ENCODE data around the gene VAT1L. TPM values are rescaled to one million over a fixed set of nuclear protein-coding genes. Genes with fewer than 3 reads are reported as not detected.
A peak's percentile ranks its signal among the peaks of the same experiment; 100 is the strongest.

The VAT1L gene
- polyA plus RNA-seq, 1 of the 3 experiments (the other 2 are of a cell fraction): 52.5 TPM

DNA sequence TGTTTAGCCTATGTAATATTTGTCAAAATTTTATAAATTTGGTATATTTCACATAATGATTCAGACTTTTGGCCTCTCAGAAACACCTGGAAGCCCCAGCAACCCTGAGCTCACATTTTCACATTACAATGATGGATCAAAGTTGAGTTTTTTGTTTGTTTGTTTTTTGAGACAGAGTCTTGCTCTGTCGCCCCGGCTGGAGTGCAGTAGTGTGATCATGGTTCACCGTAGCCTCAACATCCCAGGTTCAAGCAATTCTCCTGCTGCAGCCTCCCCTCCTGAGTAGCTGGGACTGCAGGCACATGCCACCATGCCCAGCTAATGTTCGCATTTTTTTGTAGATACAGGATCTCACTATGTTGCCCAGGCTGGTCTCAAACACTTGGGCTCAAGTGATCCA lies 10.6 kb upstream of the VAT1L start (continued):
- no peak for TF ChIP-seq TCF12 (IDR thresholded peaks at IDR 0.05)
- no peak for TF ChIP-seq NFIC (IDR thresholded peaks at IDR 0.05; ENCODE audit: borderline replicate concordance)
- no peak for TF ChIP-seq RXRA (IDR thresholded peaks at IDR 0.05; ENCODE audit: borderline replicate concordance, low read depth)
- no peak for TF ChIP-seq SMC3 (IDR thresholded peaks at IDR 0.05; ENCODE audit: low read depth, low read length)

DNA sequence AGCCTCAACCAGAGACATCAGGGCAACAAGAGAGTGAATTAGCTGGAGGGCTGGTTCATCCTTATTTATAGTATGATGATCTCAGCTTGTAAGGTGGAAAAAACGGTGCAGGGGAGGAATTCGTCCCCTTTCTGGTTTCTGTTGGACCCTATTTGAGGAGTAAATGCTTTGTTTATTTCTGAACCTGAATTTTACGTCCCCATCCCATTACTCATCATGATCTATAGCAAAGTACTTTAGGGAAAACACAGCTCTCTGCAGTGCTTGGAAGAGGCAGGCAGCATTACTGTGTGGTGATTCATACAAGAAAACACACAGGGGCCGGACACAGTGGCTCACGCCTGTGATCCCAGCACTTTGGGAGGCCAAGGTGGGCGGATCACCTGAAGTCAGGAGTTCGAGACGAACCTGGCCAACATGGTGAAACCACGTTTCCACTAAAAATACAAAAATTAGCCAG lies 8.0 kb upstream of the VAT1L start:
- POLR2A ChIA-PET: no interaction called here
- DNase-seq: no peak
- H3K9ac ChIP-seq: no peak overlapping the region
- TF ChIP-seq EZH2phosphoT487 (IDR thresholded peaks at IDR 0.05; ENCODE audit: borderline replicate concordance, low read depth) (no peak), TAF1 (IDR thresholded peaks at IDR 0.05; ENCODE audit: borderline replicate concordance, low read depth, low read length) (no peak), IRF3 (IDR thresholded peaks at IDR 0.05; ENCODE audit: low read depth, low read length) (no peak), RXRA (IDR thresholded peaks at IDR 0.05; ENCODE audit: borderline replicate concordance, low read depth) (peak; percentile 17; the same call in 1 of the 2 replicates), TCF12 (IDR thresholded peaks at IDR 0.05) (peak; percentile 73), NFIC (IDR thresholded peaks at IDR 0.05; ENCODE audit: borderline replicate concordance) (peak; percentile 43; the same call in 1 of the 2 replicates), YY1 (IDR thresholded peaks at IDR 0.05; ENCODE audit: low read depth) (no peak), MEF2A (IDR thresholded peaks at IDR 0.05; ENCODE audit: borderline replicate concordance, low read depth) (peak; percentile 89), TEAD4 (IDR thresholded peaks at IDR 0.05; ENCODE audit: borderline replicate concordance, insufficient read depth) (peak; percentile 65; the same call in 1 of the 2 replicates), RAD21 (IDR thresholded peaks at IDR 0.05; ENCODE audit: low read length) (no peak), MAX (IDR thresholded peaks at IDR 0.05; ENCODE audit: low read depth) (peak; percentile 14; the same call in 1 of the 2 replicates), MXI1 (IDR thresholded peaks at IDR 0.05; ENCODE audit: low read depth, low read length) (no peak), CHD2 (IDR thresholded peaks at IDR 0.05; ENCODE audit: low read length, partially characterized antibody) (no peak), SMC3 (IDR thresholded peaks at IDR 0.05; ENCODE audit: low read depth, low read length) (no peak), FOSL2 (IDR thresholded peaks at IDR 0.05; ENCODE audit: borderline replicate concordance, low read depth) (peak; percentile 95), USF2 (IDR thresholded peaks at IDR 0.05; ENCODE audit: borderline replicate concordance, low read depth, low read length) (no peak), GABPA (IDR thresholded peaks at IDR 0.05; ENCODE audit: low read depth) (no peak), SIN3A (IDR thresholded peaks at IDR 0.05; ENCODE audit: borderline replicate concordance, low read depth, low read length) (no peak), ELF1 (IDR thresholded peaks at IDR 0.05) (no peak), NRF1 (IDR thresholded peaks at IDR 0.05; ENCODE audit: low read depth, low read length) (no peak), POLR2AphosphoS5 (IDR thresholded peaks at IDR 0.05; ENCODE audit: low read depth, low read length) (no peak; the same call in 1 of the 2 replicates), RCOR1 (IDR thresholded peaks at IDR 0.05; ENCODE audit: low read length) (no peak), FOXM1 (IDR thresholded peaks at IDR 0.05; ENCODE audit: low read depth) (peak; percentile 72), FOXJ3 (CRISPR knock-in tag; IDR thresholded peaks at IDR 0.05) (no peak)
- TF ChIP-seq, protein P1, sequence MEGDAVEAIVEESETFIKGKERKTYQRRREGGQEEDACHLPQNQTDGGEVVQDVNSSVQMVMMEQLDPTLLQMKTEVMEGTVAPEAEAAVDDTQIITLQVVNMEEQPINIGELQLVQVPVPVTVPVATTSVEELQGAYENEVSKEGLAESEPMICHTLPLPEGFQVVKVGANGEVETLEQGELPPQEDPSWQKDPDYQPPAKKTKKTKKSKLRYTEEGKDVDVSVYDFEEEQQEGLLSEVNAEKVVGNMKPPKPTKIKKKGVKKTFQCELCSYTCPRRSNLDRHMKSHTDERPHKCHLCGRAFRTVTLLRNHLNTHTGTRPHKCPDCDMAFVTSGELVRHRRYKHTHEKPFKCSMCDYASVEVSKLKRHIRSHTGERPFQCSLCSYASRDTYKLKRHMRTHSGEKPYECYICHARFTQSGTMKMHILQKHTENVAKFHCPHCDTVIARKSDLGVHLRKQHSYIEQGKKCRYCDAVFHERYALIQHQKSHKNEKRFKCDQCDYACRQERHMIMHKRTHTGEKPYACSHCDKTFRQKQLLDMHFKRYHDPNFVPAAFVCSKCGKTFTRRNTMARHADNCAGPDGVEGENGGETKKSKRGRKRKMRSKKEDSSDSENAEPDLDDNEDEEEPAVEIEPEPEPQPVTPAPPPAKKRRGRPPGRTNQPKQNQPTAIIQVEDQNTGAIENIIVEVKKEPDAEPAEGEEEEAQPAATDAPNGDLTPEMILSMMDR (IDR thresholded peaks at IDR 0.05): no peak
- TF ChIP-seq, protein P2, sequence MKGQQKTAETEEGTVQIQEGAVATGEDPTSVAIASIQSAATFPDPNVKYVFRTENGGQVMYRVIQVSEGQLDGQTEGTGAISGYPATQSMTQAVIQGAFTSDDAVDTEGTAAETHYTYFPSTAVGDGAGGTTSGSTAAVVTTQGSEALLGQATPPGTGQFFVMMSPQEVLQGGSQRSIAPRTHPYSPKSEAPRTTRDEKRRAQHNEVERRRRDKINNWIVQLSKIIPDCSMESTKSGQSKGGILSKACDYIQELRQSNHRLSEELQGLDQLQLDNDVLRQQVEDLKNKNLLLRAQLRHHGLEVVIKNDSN (IDR thresholded peaks at IDR 0.05; ENCODE audit: borderline replicate concordance, low read depth): no peak
- TF ChIP-seq, protein P3, sequence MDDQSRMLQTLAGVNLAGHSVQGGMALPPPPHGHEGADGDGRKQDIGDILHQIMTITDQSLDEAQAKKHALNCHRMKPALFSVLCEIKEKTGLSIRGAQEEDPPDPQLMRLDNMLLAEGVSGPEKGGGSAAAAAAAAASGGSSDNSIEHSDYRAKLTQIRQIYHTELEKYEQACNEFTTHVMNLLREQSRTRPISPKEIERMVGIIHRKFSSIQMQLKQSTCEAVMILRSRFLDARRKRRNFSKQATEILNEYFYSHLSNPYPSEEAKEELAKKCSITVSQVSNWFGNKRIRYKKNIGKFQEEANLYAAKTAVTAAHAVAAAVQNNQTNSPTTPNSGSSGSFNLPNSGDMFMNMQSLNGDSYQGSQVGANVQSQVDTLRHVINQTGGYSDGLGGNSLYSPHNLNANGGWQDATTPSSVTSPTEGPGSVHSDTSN (IDR thresholded peaks at IDR 0.05): peak; percentile 87

More for the DNA sequence above, 8.0 kb upstream of the VAT1L start:
- H3K4me1 ChIP-seq (ENCODE audit: control insufficient read depth in 1 of 2, insufficient read depth in 2 of 2, low read depth in 1 of 2, low read length in 1 of 2): no peaks in the 10 kb centered on the region
- H3K4me2 ChIP-seq: peak overlapping the region; percentile 29
- H3K36me3 ChIP-seq (replicated peaks in 1 of 2; ENCODE audit: control insufficient read depth in 1 of 2, insufficient read depth in 2 of 2, low read length in 1 of 2): no peaks in the 10 kb centered on the region
- no peaks in the 10 kb centered on the region for H3K79me2 ChIP-seq (ENCODE audit: insufficient read depth)
- H4K20me1 ChIP-seq (ENCODE audit: insufficient read depth): no peaks in the 10 kb centered on the region
- H3K9me2 ChIP-seq: no peaks in the 10 kb centered on the region
- 22% methylated on average over 9 of the region's 9 CpGs for WGBS (ENCODE audit: low lambda C conversion rate)
- no peak overlapping the region for H3K4me3 ChIP-seq (ENCODE audit: low read depth in 2 of 2, low read length in 1 of 2)
- no peaks in the 10 kb centered on the region for H3K27me3 ChIP-seq (ENCODE audit: insufficient read depth)
- no peaks in the 10 kb centered on the region for H3K9me3 ChIP-seq
- CTCF ChIA-PET: interaction anchor here (0.8 to 1.2 kb wide), 3 partner anchors 11 to 319 kb away, joined by 3 read pairs; partner anchors contain the start of gene WWOX
- no peak overlapping the region for H2AFZ ChIP-seq (ENCODE audit: low read depth)
- peak overlapping the region in 1 of 2 experiments; percentile 74; a peak in 2 of 4 replicates for H3K27ac ChIP-seq (ENCODE audit: low read depth in 2 of 2, low read length in 1 of 2)
- H3F3A ChIP-seq (replicated peaks; ENCODE audit: insufficient read depth): peaks cover 13% of the 10 kb centered on the region
